Measurements from ENCODE around the gene MYO18B.

GRCh38 chr22:25852223-25852622 lies 110.2 kb downstream of the MYO18B start:
- TF ChIP-seq CTCF (IDR thresholded peaks at IDR 0.05), result no peak
- no peak for TF ChIP-seq EZH2 (IDR thresholded peaks at IDR 0.05; ENCODE audit: borderline replicate concordance, insufficient read depth, low read depth, low read length, poor library complexity, severe bottlenecking)
